HEK293 (cell line): ENCODE measurements around the gene BATF3.

Source experiments
- BCL11A ChIP-seq: fragments of 450-650 bp; formaldehyde crosslinking; IDR thresholded peaks from 2 replicates; pipeline ENCODE4 v1.5.1; 2016; ENCODE audit warnings: low read depth, missing biosample characterization, missing genetic modification characterization
- GLIS2 ChIP-seq: fragments of 450-650 bp; formaldehyde crosslinking; IDR thresholded peaks from 2 replicates; pipeline ENCODE4 v1.5.1; 2016; ENCODE audit warnings: missing biosample characterization, missing genetic modification characterization
- HOXC10 ChIP-seq: sonication (generic); formaldehyde crosslinking; IDR thresholded peaks from 2 replicates; pipeline ENCODE4 v1.8.1; 2023; ENCODE audit warnings: mild to moderate bottlenecking, missing genetic modification reagents
- OVOL3 ChIP-seq: fragments of 450-650 bp; formaldehyde crosslinking; IDR thresholded peaks from 2 replicates; pipeline ENCODE4 v1.5.1; 2016; ENCODE audit warnings: missing biosample characterization, missing genetic modification characterization
- SCRT2 ChIP-seq: fragments of 450-650 bp; formaldehyde crosslinking; IDR thresholded peaks from 2 replicates; pipeline ENCODE4 v1.5.1; 2016; ENCODE audit warnings: missing biosample characterization, missing genetic modification characterization
- YY2 ChIP-seq: fragments of 450-650 bp; formaldehyde crosslinking; IDR thresholded peaks from 2 replicates; pipeline ENCODE4 v1.5.1; 2016; ENCODE audit warnings: missing biosample characterization, missing genetic modification characterization
- ZIC2 ChIP-seq: fragments of 450-650 bp; formaldehyde crosslinking; IDR thresholded peaks from 2 replicates; pipeline ENCODE4 v1.5.1; 2016; ENCODE audit warnings: missing biosample characterization, missing genetic modification characterization
- ZNF248 ChIP-seq: fragments of 450-650 bp; formaldehyde crosslinking; IDR thresholded peaks from 2 replicates; pipeline ENCODE4 v1.5.1; 2017; ENCODE audit warnings: missing biosample characterization, missing genetic modification characterization
- ZNF311 ChIP-seq: fragments of 450-650 bp; formaldehyde crosslinking; IDR thresholded peaks from 2 replicates; pipeline ENCODE4 v1.5.1; 2017; ENCODE audit warnings: missing biosample characterization, missing genetic modification characterization, borderline replicate concordance
- ZNF335 ChIP-seq: fragments of 450-650 bp; formaldehyde crosslinking; conservative IDR thresholded peaks from 2 replicates; pipeline ENCODE4 v1.5.1; 2016; ENCODE audit warnings: missing biosample characterization, missing genetic modification characterization
- ZNF341 ChIP-seq: fragments of 450-650 bp; formaldehyde crosslinking; IDR thresholded peaks from 2 replicates; pipeline ENCODE4; 2016; ENCODE audit warnings: low read depth, missing biosample characterization, missing genetic modification characterization
- ZNF416 ChIP-seq: fragments of 450-650 bp; formaldehyde crosslinking; IDR thresholded peaks from 2 replicates; pipeline ENCODE4 v1.5.1; 2016; ENCODE audit warnings: missing biosample characterization, missing genetic modification characterization
- ZNF426 ChIP-seq: fragments of 450-650 bp; formaldehyde crosslinking; IDR thresholded peaks from 2 replicates; pipeline ENCODE4 v1.5.1; 2017; ENCODE audit warnings: missing biosample characterization, missing genetic modification characterization, mild to moderate bottlenecking, inconsistent platforms, moderate library complexity
- ZNF433 ChIP-seq: fragments of 450-650 bp; formaldehyde crosslinking; IDR thresholded peaks from 2 replicates; pipeline ENCODE4 v1.5.1; 2016; ENCODE audit warnings: missing biosample characterization, missing genetic modification characterization, low read depth
- ZNF501 ChIP-seq: fragments of 450-650 bp; formaldehyde crosslinking; IDR thresholded peaks from 2 replicates; pipeline ENCODE4 v1.5.1; 2016; ENCODE audit warnings: missing biosample characterization, missing genetic modification characterization
- ZNF530 ChIP-seq: fragments of 450-650 bp; formaldehyde crosslinking; IDR thresholded peaks from 2 replicates; pipeline ENCODE4 v1.5.1; 2016; ENCODE audit warnings: low read depth, missing biosample characterization, missing genetic modification characterization
- ZNF549 ChIP-seq: fragments of 450-650 bp; IDR thresholded peaks from 2 replicates; pipeline ENCODE4 v1.5.1; 2018; ENCODE audit warnings: missing biosample characterization, missing genetic modification characterization, mild to moderate bottlenecking, inconsistent platforms, moderate library complexity
- ZNF610 ChIP-seq: fragments of 450-650 bp; formaldehyde crosslinking; IDR thresholded peaks from 2 replicates; pipeline ENCODE4 v1.5.1; 2016; ENCODE audit warnings: missing biosample characterization, missing genetic modification characterization, borderline replicate concordance
- ZNF670 ChIP-seq: fragments of 450-650 bp; formaldehyde crosslinking; IDR thresholded peaks from 2 replicates; pipeline ENCODE4 v1.5.1; 2016; ENCODE audit warnings: missing biosample characterization, missing genetic modification characterization, low read depth
- ZNF677 ChIP-seq: fragments of 450-650 bp; IDR thresholded peaks from 2 replicates; pipeline ENCODE4 v1.5.0; 2018; ENCODE audit warnings: missing biosample characterization, mild to moderate bottlenecking, missing genetic modification characterization, moderate library complexity
- ZNF776 ChIP-seq: fragments of 450-650 bp; formaldehyde crosslinking; IDR thresholded peaks from 2 replicates; pipeline ENCODE4 v1.5.0; 2017; ENCODE audit warnings: missing biosample characterization, missing genetic modification characterization, borderline replicate concordance
- ZNF777 ChIP-seq: fragments of 450-650 bp; formaldehyde crosslinking; IDR thresholded peaks from 2 replicates; pipeline ENCODE4 v1.5.1; 2017; ENCODE audit warnings: missing biosample characterization, missing genetic modification characterization, borderline replicate concordance
- ZNF785 ChIP-seq: fragments of 450-650 bp; formaldehyde crosslinking; IDR thresholded peaks from 2 replicates; pipeline ENCODE4 v1.5.1; 2016; ENCODE audit warnings: missing biosample characterization, missing genetic modification characterization
- ZNF830 ChIP-seq: fragments of 450-650 bp; IDR thresholded peaks from 2 replicates; pipeline ENCODE4 v1.5.0; 2018; ENCODE audit warnings: missing biosample characterization, missing genetic modification characterization, low read depth, mild to moderate bottlenecking, moderate library complexity
- ZNF843 ChIP-seq: fragments of 450-650 bp; formaldehyde crosslinking; IDR thresholded peaks from 2 replicates; pipeline ENCODE4 v1.5.1; 2016; ENCODE audit warnings: missing biosample characterization, missing genetic modification characterization
- ZSCAN23 ChIP-seq: fragments of 450-650 bp; formaldehyde crosslinking; IDR thresholded peaks from 2 replicates; pipeline ENCODE4 v1.5.1; 2016; ENCODE audit warnings: missing biosample characterization, missing genetic modification characterization
- TF ChIP-seq, protein P1 (sequence below): fragments of 450-650 bp; formaldehyde crosslinking; IDR thresholded peaks from 2 replicates; pipeline ENCODE4 v1.5.1; 2016; ENCODE audit warnings: missing biosample characterization, missing genetic modification characterization, borderline replicate concordance
- TF ChIP-seq, protein P2 (sequence below): fragments of 450-650 bp; formaldehyde crosslinking; IDR thresholded peaks from 2 replicates; pipeline ENCODE4 v1.5.0; 2017; ENCODE audit warnings: missing biosample characterization, missing genetic modification characterization, borderline replicate concordance
- TF ChIP-seq, protein P3 (sequence below): fragments of 450-650 bp; formaldehyde crosslinking; IDR thresholded peaks from 2 replicates; pipeline ENCODE4 v1.5.1; 2016; ENCODE audit warnings: missing biosample characterization, missing genetic modification characterization
- TF ChIP-seq, protein P4 (sequence below): fragments of 450-650 bp; formaldehyde crosslinking; IDR thresholded peaks from 2 replicates; pipeline ENCODE4 v1.5.1; 2016; ENCODE audit warnings: missing biosample characterization, missing genetic modification characterization

Gene BATF3

DNA sequence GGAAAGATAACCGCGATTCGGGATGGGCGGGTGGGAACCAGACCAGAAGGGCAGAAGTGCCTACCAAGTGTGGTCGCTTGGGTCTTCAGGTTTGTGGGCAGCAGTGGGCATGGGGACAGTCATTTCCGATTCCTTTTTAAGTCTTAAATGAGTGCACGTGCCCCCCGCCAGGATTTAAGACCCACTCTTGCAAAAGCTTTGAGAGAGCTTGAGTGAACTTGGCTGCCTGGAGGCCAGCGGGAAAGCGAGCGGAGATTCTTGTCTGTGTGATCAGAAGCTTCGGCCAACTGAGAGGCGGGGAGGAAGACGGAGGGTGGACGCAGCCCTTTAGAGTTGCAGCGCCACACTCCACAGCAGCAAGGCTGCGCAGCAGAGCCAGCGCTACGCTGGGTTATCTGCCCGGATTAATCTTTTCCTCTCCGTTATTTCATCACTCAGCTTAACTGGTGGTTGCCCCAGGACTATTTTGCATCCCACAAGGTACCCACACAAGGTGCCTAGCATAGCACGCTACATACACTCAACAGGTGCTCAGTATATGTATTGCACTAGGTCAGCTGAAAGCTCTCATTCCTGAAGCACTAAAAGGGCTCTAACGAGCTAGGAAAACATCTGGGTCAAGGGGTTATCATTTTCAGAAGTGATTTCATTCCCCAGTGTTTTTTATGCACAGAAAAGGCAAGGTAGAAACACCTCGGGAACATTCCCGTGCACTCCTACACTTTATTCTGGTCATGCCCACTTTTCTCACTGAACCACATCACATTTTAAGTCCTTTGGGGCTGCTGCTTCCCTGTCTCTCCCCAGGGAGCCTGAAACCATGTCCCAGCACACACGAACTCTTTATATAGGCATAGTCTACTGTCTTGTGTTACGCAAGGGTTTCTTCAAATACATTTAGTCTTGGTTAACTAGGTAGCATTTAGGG, 1.5 kb upstream of the BATF3 start (continued):
- TF ChIP-seq, protein P1, sequence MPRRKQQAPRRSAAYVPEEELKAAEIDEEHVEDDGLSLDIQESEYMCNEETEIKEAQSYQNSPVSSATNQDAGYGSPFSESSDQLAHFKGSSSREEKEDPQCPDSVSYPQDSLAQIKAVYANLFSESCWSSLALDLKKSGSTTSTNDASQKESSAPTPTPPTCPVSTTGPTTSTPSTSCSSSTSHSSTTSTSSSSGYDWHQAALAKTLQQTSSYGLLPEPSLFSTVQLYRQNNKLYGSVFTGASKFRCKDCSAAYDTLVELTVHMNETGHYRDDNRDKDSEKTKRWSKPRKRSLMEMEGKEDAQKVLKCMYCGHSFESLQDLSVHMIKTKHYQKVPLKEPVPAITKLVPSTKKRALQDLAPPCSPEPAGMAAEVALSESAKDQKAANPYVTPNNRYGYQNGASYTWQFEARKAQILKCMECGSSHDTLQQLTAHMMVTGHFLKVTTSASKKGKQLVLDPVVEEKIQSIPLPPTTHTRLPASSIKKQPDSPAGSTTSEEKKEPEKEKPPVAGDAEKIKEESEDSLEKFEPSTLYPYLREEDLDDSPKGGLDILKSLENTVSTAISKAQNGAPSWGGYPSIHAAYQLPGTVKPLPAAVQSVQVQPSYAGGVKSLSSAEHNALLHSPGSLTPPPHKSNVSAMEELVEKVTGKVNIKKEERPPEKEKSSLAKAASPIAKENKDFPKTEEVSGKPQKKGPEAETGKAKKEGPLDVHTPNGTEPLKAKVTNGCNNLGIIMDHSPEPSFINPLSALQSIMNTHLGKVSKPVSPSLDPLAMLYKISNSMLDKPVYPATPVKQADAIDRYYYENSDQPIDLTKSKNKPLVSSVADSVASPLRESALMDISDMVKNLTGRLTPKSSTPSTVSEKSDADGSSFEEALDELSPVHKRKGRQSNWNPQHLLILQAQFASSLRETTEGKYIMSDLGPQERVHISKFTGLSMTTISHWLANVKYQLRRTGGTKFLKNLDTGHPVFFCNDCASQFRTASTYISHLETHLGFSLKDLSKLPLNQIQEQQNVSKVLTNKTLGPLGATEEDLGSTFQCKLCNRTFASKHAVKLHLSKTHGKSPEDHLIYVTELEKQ: no peak
- TF ChIP-seq ZNF777 (tag by site-specific recombination) (no peak), ZNF677 (tag by site-specific recombination) (no peak), ZNF530 (tag by site-specific recombination) (no peak), GLIS2 (tag by site-specific recombination) (peak; percentile 46; the same call in 1 of the 2 replicates), ZNF433 (tag by site-specific recombination) (no peak), ZNF501 (tag by site-specific recombination) (no peak), HOXC10 (CRISPR knock-in tag) (no peak), ZNF426 (no peak), ZNF248 (no peak), ZNF311 (tag by site-specific recombination) (no peak), ZNF335 (tag by site-specific recombination) (no peak), ZSCAN23 (tag by site-specific recombination) (no peak), ZNF610 (tag by site-specific recombination) (0 out of 2 replicates have a peak, but pooled peaks have one; percentile 11), YY2 (no peak), SCRT2 (tag by site-specific recombination) (peak; percentile 99), ZNF341 (tag by site-specific recombination) (peak; percentile 84), OVOL3 (tag by site-specific recombination) (no peak), ZNF785 (tag by site-specific recombination) (no peak), ZNF776 (no peak), ZNF843 (tag by site-specific recombination) (peak; percentile 32; the same call in 1 of the 2 replicates), ZNF416 (tag by site-specific recombination) (no peak), BCL11A (tag by site-specific recombination) (no peak), ZNF830 (tag by site-specific recombination) (no peak), ZNF549 (tag by site-specific recombination) (no peak), ZNF670 (tag by site-specific recombination) (no peak), ZIC2 (tag by site-specific recombination) (no peak)
- TF ChIP-seq, protein P2, sequence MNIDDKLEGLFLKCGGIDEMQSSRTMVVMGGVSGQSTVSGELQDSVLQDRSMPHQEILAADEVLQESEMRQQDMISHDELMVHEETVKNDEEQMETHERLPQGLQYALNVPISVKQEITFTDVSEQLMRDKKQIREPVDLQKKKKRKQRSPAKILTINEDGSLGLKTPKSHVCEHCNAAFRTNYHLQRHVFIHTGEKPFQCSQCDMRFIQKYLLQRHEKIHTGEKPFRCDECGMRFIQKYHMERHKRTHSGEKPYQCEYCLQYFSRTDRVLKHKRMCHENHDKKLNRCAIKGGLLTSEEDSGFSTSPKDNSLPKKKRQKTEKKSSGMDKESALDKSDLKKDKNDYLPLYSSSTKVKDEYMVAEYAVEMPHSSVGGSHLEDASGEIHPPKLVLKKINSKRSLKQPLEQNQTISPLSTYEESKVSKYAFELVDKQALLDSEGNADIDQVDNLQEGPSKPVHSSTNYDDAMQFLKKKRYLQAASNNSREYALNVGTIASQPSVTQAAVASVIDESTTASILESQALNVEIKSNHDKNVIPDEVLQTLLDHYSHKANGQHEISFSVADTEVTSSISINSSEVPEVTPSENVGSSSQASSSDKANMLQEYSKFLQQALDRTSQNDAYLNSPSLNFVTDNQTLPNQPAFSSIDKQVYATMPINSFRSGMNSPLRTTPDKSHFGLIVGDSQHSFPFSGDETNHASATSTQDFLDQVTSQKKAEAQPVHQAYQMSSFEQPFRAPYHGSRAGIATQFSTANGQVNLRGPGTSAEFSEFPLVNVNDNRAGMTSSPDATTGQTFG: no peak
- TF ChIP-seq, protein P3, sequence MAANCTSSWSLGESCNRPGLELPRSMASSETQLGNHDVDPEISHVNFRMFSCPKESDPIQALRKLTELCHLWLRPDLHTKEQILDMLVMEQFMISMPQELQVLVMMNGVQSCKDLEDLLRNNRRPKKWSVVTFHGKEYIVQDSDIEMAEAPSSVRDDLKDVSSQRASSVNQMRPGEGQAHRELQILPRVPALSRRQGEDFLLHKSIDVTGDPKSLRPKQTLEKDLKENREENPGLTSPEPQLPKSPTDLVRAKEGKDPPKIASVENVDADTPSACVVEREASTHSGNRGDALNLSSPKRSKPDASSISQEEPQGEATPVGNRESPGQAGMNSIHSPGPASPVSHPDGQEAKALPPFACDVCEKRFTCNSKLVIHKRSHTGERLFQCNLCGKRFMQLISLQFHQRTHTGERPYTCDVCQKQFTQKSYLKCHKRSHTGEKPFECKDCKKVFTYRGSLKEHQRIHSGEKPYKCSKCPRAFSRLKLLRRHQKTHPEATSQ (tag by site-specific recombination): no peak
- TF ChIP-seq, protein P4, sequence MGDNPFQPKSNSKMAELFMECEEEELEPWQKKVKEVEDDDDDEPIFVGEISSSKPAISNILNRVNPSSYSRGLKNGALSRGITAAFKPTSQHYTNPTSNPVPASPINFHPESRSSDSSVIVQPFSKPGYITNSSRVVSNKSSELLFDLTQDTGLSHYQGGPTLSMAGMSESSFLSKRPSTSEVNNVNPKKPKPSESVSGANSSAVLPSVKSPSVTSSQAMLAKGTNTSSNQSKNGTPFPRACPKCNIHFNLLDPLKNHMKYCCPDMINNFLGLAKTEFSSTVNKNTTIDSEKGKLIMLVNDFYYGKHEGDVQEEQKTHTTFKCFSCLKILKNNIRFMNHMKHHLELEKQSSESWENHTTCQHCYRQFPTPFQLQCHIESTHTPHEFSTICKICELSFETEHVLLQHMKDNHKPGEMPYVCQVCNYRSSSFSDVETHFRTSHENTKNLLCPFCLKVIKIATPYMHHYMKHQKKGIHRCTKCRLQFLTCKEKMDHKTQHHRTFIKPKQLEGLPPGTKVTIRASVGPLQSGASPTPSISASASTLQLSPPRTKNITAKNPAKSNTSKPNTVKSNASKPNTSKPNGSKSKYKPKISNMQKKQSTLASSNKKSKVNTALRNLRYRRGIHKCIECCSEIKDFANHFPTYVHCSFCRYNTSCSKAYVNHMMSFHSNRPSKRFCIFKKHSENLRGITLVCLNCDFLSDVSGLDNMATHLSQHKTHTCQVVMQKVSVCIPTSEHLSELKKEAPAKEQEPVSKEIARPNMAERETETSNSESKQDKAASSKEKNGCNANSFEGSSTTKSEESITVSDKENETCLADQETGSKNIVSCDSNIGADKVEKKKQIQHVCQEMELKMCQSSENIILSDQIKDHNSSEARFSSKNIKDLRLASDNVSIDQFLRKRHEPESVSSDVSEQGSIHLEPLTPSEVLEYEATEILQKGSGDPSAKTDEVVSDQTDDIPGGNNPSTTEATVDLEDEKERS: no peak
